ENCODE results near the gene CALY. TPM values are rescaled to one million over a fixed set of nuclear protein-coding genes. Genes with fewer than 3 reads are reported as not detected.

CALY gene
- polyA plus RNA-seq, 2 of the 4 experiments (the other 2 are of a cell fraction) = 0.30 to 0.63 TPM

GRCh38 chr10:133384071-133384470, 47.4 kb upstream of the CALY start:
- ChIA-PET POLR2A (no interaction called here), CTCF (interaction anchor here (0.9 to 1.2 kb wide), 2 partner anchors 54 to 55 kb away, joined by 4 to 5 read pairs; no protein-coding TSS in a partner anchor)
- TF ChIP-seq JUNB (IDR thresholded peaks at IDR 0.05) (no peak), RNF2 (IDR thresholded peaks at IDR 0.05; ENCODE audit: borderline replicate concordance, low read depth) (no peak), FOXS1 (CRISPR knock-in tag; IDR thresholded peaks at IDR 0.05) (no peak), RARB (CRISPR knock-in tag; IDR thresholded peaks at IDR 0.05) (no peak), RCOR1 (IDR thresholded peaks at IDR 0.05; ENCODE audit: low read depth, low read length) (no peak), HMGXB4 (CRISPR knock-in tag; IDR thresholded peaks at IDR 0.05; ENCODE audit: borderline replicate concordance) (no peak), ZSCAN20 (CRISPR knock-in tag; IDR thresholded peaks at IDR 0.05) (no peak)

GRCh38 chr10:133383551-133383950, 46.9 kb upstream of the CALY start:
- Histone ChIP-seq H3K4me3 (no peak overlapping the region), H3K4me2 (no peak overlapping the region), H3K4me1 (no peaks in the 10 kb centered on the region), H3K27ac (no peak overlapping the region), H3K9me3 (no peaks in the 10 kb centered on the region)
- no peak for DNase-seq (ENCODE audit: low read depth in 1 of 2, low spot score in 1 of 2)
- ATAC-seq = no peak
- ChIA-PET POLR2A (interaction anchor here (0.7 kb wide), 1 partner anchor 226 kb away, joined by 3 read pairs; no protein-coding TSS in a partner anchor), CTCF (interaction anchor here (1.2 kb wide), 1 partner anchor 54 kb away, joined by 5 read pairs; no protein-coding TSS in a partner anchor)
- 84% methylated on average over 4 of the region's 4 CpGs for WGBS (ENCODE audit: missing lambda C conversion rate)
- TF ChIP-seq NPAS2 (CRISPR knock-in tag; IDR thresholded peaks at IDR 0.05; ENCODE audit: borderline replicate concordance) (no peak), POLR2AphosphoS2 (conservative IDR thresholded peaks at IDR 0.05; ENCODE audit: low read length) (no peak), CHD4 (IDR thresholded peaks at IDR 0.05; ENCODE audit: borderline replicate concordance) (no peak), HOXA7 (CRISPR knock-in tag; IDR thresholded peaks at IDR 0.05) (no peak), TFCP2L1 (CRISPR knock-in tag; IDR thresholded peaks at IDR 0.05) (no peak), MAZ (IDR thresholded peaks at IDR 0.05; ENCODE audit: borderline replicate concordance, low read depth, low read length) (no peak), KDM5A (IDR thresholded peaks at IDR 0.05) (no peak), USF2 (IDR thresholded peaks at IDR 0.05) (no peak), TP53 (CRISPR knock-in tag; IDR thresholded peaks at IDR 0.05) (no peak), RCOR1 (IDR thresholded peaks at IDR 0.05; ENCODE audit: low read depth, low read length) (no peak), FOSL2 (IDR thresholded peaks at IDR 0.05) (no peak), FOSL2 (CRISPR knock-in tag; IDR thresholded peaks at IDR 0.05) (no peak), ELK1 (IDR thresholded peaks at IDR 0.05; ENCODE audit: low read depth, low read length) (no peak), ATOH8 (CRISPR knock-in tag; IDR thresholded peaks at IDR 0.05; ENCODE audit: low read depth) (no peak), CHD2 (IDR thresholded peaks at IDR 0.05; ENCODE audit: low read length, partially characterized antibody) (no peak), KDM1A (IDR thresholded peaks at IDR 0.05; ENCODE audit: low read depth) (no peak)
- TF ChIP-seq, protein P1, sequence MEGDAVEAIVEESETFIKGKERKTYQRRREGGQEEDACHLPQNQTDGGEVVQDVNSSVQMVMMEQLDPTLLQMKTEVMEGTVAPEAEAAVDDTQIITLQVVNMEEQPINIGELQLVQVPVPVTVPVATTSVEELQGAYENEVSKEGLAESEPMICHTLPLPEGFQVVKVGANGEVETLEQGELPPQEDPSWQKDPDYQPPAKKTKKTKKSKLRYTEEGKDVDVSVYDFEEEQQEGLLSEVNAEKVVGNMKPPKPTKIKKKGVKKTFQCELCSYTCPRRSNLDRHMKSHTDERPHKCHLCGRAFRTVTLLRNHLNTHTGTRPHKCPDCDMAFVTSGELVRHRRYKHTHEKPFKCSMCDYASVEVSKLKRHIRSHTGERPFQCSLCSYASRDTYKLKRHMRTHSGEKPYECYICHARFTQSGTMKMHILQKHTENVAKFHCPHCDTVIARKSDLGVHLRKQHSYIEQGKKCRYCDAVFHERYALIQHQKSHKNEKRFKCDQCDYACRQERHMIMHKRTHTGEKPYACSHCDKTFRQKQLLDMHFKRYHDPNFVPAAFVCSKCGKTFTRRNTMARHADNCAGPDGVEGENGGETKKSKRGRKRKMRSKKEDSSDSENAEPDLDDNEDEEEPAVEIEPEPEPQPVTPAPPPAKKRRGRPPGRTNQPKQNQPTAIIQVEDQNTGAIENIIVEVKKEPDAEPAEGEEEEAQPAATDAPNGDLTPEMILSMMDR (IDR thresholded peaks at IDR 0.05) = no peak
- TF ChIP-seq, protein P2, sequence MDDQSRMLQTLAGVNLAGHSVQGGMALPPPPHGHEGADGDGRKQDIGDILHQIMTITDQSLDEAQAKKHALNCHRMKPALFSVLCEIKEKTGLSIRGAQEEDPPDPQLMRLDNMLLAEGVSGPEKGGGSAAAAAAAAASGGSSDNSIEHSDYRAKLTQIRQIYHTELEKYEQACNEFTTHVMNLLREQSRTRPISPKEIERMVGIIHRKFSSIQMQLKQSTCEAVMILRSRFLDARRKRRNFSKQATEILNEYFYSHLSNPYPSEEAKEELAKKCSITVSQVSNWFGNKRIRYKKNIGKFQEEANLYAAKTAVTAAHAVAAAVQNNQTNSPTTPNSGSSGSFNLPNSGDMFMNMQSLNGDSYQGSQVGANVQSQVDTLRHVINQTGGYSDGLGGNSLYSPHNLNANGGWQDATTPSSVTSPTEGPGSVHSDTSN (IDR thresholded peaks at IDR 0.05) = no peak
- FAIRE-seq = no peak

More at GRCh38 chr10:133384071-133384470, 47.4 kb upstream of the CALY start:
- Histone ChIP-seq H3K9me3 (no peaks in the 10 kb centered on the region), H3K4me3 (no peak overlapping the region), H3K4me1 (no peaks in the 10 kb centered on the region), H3K27ac (no peak overlapping the region), H3K4me2 (no peak overlapping the region)
- WGBS (ENCODE audit: missing lambda C conversion rate) = 87% methylated on average over 9 of the region's 13 CpGs
- no peak for DNase-seq (ENCODE audit: low read depth in 1 of 2, low spot score in 1 of 2)
- no peak for ATAC-seq
- no peak for FAIRE-seq
